ENCODE measurements around the gene MRM2.

DNA sequence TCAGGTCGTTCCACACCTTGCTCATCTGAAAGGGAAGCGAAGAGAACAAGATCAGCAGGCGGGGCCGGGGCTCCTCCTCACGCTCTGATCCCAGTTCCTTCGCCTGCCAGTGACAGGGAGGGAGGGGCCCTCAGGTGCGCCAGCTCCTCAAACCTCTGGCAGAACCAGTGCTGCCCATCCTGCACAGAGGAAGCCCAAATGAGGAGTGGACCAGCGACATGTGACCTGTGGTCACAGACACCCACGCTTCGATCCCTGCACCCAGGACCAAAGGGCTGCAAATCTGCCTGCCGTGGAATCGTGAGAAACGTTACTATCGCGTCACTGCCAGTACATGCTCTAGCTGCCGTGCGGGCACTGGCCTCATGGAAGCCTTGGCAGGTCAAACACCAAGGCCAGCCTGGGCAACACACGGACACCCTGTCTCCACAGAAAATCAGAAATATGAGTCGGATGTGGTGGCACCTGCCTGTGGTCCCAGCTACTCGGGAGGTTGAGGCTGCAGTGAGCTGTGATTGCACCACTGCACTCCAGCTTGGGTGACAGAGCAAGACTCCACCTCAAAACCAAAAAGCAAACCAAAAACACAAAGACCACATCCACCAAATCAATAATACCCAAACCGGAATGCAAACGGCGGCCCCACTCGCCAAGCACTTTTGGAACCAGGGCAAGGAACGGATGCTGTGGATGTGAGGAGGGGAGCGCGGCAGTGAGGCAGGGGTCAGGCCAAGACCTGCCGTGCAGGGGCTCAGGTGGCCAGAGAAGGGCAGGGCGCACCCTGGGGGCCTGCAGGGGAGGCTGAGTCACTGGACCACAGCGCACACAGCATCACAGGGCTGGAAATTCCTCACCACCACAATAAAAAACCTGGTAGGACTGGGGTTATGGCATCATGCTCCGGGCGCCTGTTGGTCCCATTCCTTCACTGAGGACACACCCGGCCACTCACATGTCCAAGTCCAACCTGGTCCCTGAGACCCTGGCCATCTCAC is 13.4 kb upstream of the MRM2 start:
- TF ChIP-seq, protein P1, sequence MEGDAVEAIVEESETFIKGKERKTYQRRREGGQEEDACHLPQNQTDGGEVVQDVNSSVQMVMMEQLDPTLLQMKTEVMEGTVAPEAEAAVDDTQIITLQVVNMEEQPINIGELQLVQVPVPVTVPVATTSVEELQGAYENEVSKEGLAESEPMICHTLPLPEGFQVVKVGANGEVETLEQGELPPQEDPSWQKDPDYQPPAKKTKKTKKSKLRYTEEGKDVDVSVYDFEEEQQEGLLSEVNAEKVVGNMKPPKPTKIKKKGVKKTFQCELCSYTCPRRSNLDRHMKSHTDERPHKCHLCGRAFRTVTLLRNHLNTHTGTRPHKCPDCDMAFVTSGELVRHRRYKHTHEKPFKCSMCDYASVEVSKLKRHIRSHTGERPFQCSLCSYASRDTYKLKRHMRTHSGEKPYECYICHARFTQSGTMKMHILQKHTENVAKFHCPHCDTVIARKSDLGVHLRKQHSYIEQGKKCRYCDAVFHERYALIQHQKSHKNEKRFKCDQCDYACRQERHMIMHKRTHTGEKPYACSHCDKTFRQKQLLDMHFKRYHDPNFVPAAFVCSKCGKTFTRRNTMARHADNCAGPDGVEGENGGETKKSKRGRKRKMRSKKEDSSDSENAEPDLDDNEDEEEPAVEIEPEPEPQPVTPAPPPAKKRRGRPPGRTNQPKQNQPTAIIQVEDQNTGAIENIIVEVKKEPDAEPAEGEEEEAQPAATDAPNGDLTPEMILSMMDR (conservative IDR thresholded peaks at IDR 0.05), result no peak
- no peak for TF ChIP-seq ZFX (IDR thresholded peaks at IDR 0.05)

Data from C4-2B (cell line).